Type B pancreatic cell (in vitro differentiated cells): ENCODE results near the gene WASF1. TPM values are rescaled to one million over a fixed set of nuclear protein-coding genes. Genes with fewer than 3 reads are reported as not detected.

ENCODE experiments used
- DNase-seq: peaks from one replicate; pipeline ENCODE4 v3.0.0; 2021; ENCODE audit warnings: mixed read lengths; ENCODE audit not compliant: unreplicated experiment; ENCODE audit errors: extremely low spot score
- H3K27ac Mint-ChIP-seq: 2 replicates; pipeline ENCODE4 v1.8.0; 2021; ENCODE audit warnings: mild to moderate bottlenecking, mixed read lengths
- H3K27me3 Mint-ChIP-seq: 2 replicates; pipeline ENCODE4 v1.8.0; 2021; ENCODE audit warnings: mixed read lengths
- H3K36me3 Mint-ChIP-seq: 2 replicates; pipeline ENCODE4 v1.8.0; 2021; ENCODE audit warnings: mixed read lengths
- H3K4me1 Mint-ChIP-seq: one replicate; pipeline ENCODE4 v1.8.0; 2021; ENCODE audit warnings: mixed read lengths; ENCODE audit not compliant: unreplicated experiment
- H3K4me3 Mint-ChIP-seq: 2 replicates; pipeline ENCODE4 v1.8.0; 2021; ENCODE audit warnings: mild to moderate bottlenecking, mixed read lengths
- H3K9me3 Mint-ChIP-seq: 2 replicates; pipeline ENCODE4 v1.8.0; 2021; ENCODE audit warnings: mixed read lengths
- CTCF ChIP-seq: fragments of 200-600 bp; sonication (generic); conservative IDR thresholded peaks from 2 replicates; pipeline ENCODE4 v1.5.0; 2021; ENCODE audit warnings: antibody characterized with exemption, mild to moderate bottlenecking
- total RNA-seq: library from RNA; stranded (reverse); gene quantifications from 2 replicates; pipeline ENCODE4 v1.2.1, GENCODE V29; 2021; ENCODE audit warnings: low replicate concordance

Gene WASF1
- total RNA-seq, 1 donor from 2014 or later, result 120 TPM

- Mint-ChIP-seq H3K9me3 (no peaks in the 10 kb centered on the region), H3K4me1 (no peaks in the 10 kb centered on the region), H3K36me3 (peaks cover 26% of the 10 kb centered on the region), H3K27me3 (no peaks in the 10 kb centered on the region), H3K4me3 (no peak overlapping the region), H3K27ac (no peak overlapping the region)
- no peak for TF ChIP-seq CTCF
- DNase-seq, result no peak
Measured at GRCh38 chr6:110105296-110105695, 74.2 kb downstream of the WASF1 start.

- no peak for TF ChIP-seq CTCF
- peaks cover 24% of the 10 kb centered on the region for H3K36me3 Mint-ChIP-seq
- H3K4me3 Mint-ChIP-seq, result no peak overlapping the region
- no peak for DNase-seq
- peaks cover 3% of the 10 kb centered on the region for H3K9me3 Mint-ChIP-seq
- H3K27ac Mint-ChIP-seq, result no peak overlapping the region
- peaks cover 6% of the 10 kb centered on the region for H3K4me1 Mint-ChIP-seq
- no peaks in the 10 kb centered on the region for H3K27me3 Mint-ChIP-seq
Measured at GRCh38 chr6:110103260-110103659, 76.2 kb downstream of the WASF1 start.

- no peak overlapping the region for H3K4me3 Mint-ChIP-seq
- peaks cover 25% of the 10 kb centered on the region for H3K36me3 Mint-ChIP-seq
- DNase-seq, result no peak
- peaks cover 3% of the 10 kb centered on the region for H3K9me3 Mint-ChIP-seq
- H3K27ac Mint-ChIP-seq, result no peak overlapping the region
- H3K4me1 Mint-ChIP-seq, result peaks cover 14% of the 10 kb centered on the region
- no peak for TF ChIP-seq CTCF
- no peaks in the 10 kb centered on the region for H3K27me3 Mint-ChIP-seq
Measured at GRCh38 chr6:110102411-110102810, 77.1 kb downstream of the WASF1 start.

GRCh38 chr6:110101885-110102284 is 77.6 kb downstream of the WASF1 start:
- no peak for DNase-seq
- Mint-ChIP-seq H3K4me3 (no peak overlapping the region), H3K9me3 (peaks cover 3% of the 10 kb centered on the region), H3K27ac (no peak overlapping the region), H3K36me3 (peaks cover 25% of the 10 kb centered on the region), H3K27me3 (no peaks in the 10 kb centered on the region), H3K4me1 (peaks cover 19% of the 10 kb centered on the region)
- no peak for TF ChIP-seq CTCF

- Mint-ChIP-seq H3K4me1 (peaks cover 31% of the 10 kb centered on the region), H3K27ac (no peak overlapping the region), H3K4me3 (no peak overlapping the region), H3K36me3 (peaks cover 23% of the 10 kb centered on the region), H3K27me3 (no peaks in the 10 kb centered on the region), H3K9me3 (peaks cover 3% of the 10 kb centered on the region)
- TF ChIP-seq CTCF, result no peak
- DNase-seq, result no peak
Measured at GRCh38 chr6:110098511-110099116, 80.9 kb downstream of the WASF1 start.

GRCh38 chr6:110097443-110097842 is 82.0 kb downstream of the WASF1 start:
- DNase-seq, result no peak
- no peak overlapping the region for H3K4me3 Mint-ChIP-seq
- H3K27ac Mint-ChIP-seq, result no peak overlapping the region

More at GRCh38 chr6:110097443-110097842, 82.0 kb downstream of the WASF1 start:
- Mint-ChIP-seq H3K27me3 (no peaks in the 10 kb centered on the region), H3K9me3 (peaks cover 3% of the 10 kb centered on the region), H3K4me1 (peaks cover 31% of the 10 kb centered on the region), H3K36me3 (peaks cover 28% of the 10 kb centered on the region)
- no peak for TF ChIP-seq CTCF
